WTC11 (cell line): ENCODE results near the gene RNF181. TPM values are rescaled to one million over a fixed set of nuclear protein-coding genes. Genes with fewer than 3 reads are reported as not detected.
"Not testable (repeated sequence)": the region's sequence is repeated elsewhere in the genome, so short reads cannot be mapped to it uniquely, and the experiment has no call there.

Source experiments
- ATAC-seq: fragments of 200-7000 bp; cut with Tn5 transposase; 2 replicates; pipeline ENCODE4 v1.10.0; 2021; ENCODE audit warnings: mild to moderate bottlenecking, moderate library complexity
- CTCF ChIA-PET: fragments of 300-600 bp; sonication (Branson Sonifier 250); formaldehyde crosslinking; loops from one replicate; lab custom pipeline; 2021; ENCODE audit warnings: antibody characterized with exemption; lab: Charles Lee
- POLR2A ChIA-PET: fragments of 350-600 bp; sonication (Branson Sonifier 250); formaldehyde crosslinking; loops from one replicate; lab custom pipeline; 2021; ENCODE audit warnings: antibody characterized with exemption; lab: Charles Lee
- DNase-seq: peaks from one replicate; pipeline ENCODE4 v3.0.0; 2021; ENCODE audit warnings: low spot score
- H3K27ac Mint-ChIP-seq: 2 replicates; pipeline ENCODE4 v1.8.0; 2021; ENCODE audit warnings: mixed read lengths
- H3K27me3 Mint-ChIP-seq: 2 replicates; pipeline ENCODE4 v1.8.0; 2021; ENCODE audit warnings: low read depth, mild to moderate bottlenecking, moderate library complexity, mixed read lengths
- H3K36me3 Mint-ChIP-seq: 2 replicates; pipeline ENCODE4 v1.8.0; 2021; ENCODE audit warnings: mixed read lengths
- H3K4me1 Mint-ChIP-seq: 2 replicates; pipeline ENCODE4 v1.8.0; 2022; ENCODE audit warnings: mixed read lengths
- H3K4me3 Mint-ChIP-seq: 2 replicates; pipeline ENCODE4 v1.8.0; 2021; ENCODE audit warnings: mild to moderate bottlenecking, moderate library complexity, mixed read lengths
- H3K9me3 Mint-ChIP-seq: 2 replicates; pipeline ENCODE4 v1.8.0; 2021; ENCODE audit warnings: mixed read lengths
- ARID4B ChIP-seq: sonication (generic); formaldehyde crosslinking; IDR thresholded peaks from 2 replicates; pipeline ENCODE4 v1.8.0; 2023; ENCODE audit warnings: missing genetic modification reagents, mild to moderate bottlenecking, borderline replicate concordance
- CDX4 ChIP-seq: fragments of 250-450 bp; sonication (Bioruptor Pico); IDR thresholded peaks from 2 replicates; pipeline ENCODE4 v1.9.0; 2021; ENCODE audit warnings: moderate library complexity, mild to moderate bottlenecking, inconsistent platforms, borderline replicate concordance
- GABPB1 ChIP-seq: sonication (generic); formaldehyde crosslinking; IDR thresholded peaks from 2 replicates; pipeline ENCODE4 v1.8.1; 2023; ENCODE audit warnings: mild to moderate bottlenecking, missing genetic modification reagents
- JAZF1 ChIP-seq: fragments of 250-450 bp; sonication (Bioruptor Pico); IDR thresholded peaks from 2 replicates; pipeline ENCODE4 v1.9.0; 2021; ENCODE audit warnings: moderate library complexity, mild to moderate bottlenecking, inconsistent platforms
- MLX ChIP-seq: sonication (generic); formaldehyde crosslinking; IDR thresholded peaks from 2 replicates; pipeline ENCODE4 v1.8.1; 2023; ENCODE audit warnings: mild to moderate bottlenecking, missing genetic modification reagents, moderate library complexity
- PREB ChIP-seq: sonication (generic); formaldehyde crosslinking; IDR thresholded peaks from 2 replicates; pipeline ENCODE4 v1.8.1; 2022; ENCODE audit warnings: mild to moderate bottlenecking, missing genetic modification reagents, moderate library complexity, borderline replicate concordance
- PRRX2 ChIP-seq: fragments of 250-450 bp; sonication (Bioruptor Pico); IDR thresholded peaks from 2 replicates; pipeline ENCODE4 v1.8.0; 2021; ENCODE audit warnings: mild to moderate bottlenecking
- TCF7 ChIP-seq: sonication (generic); formaldehyde crosslinking; IDR thresholded peaks from 2 replicates; pipeline ENCODE4 v1.8.0; 2022; ENCODE audit warnings: mild to moderate bottlenecking, low read depth, missing genetic modification reagents, moderate library complexity
- ZNF263 ChIP-seq: sonication (generic); formaldehyde crosslinking; IDR thresholded peaks from 2 replicates; pipeline ENCODE4 v1.8.1; 2022; ENCODE audit warnings: low read depth, mild to moderate bottlenecking, moderate library complexity, missing genetic modification reagents
- ZNF671 ChIP-seq: fragments of 250-450 bp; sonication (Bioruptor Pico); IDR thresholded peaks from 2 replicates; pipeline ENCODE4 v1.8.0; 2021; ENCODE audit warnings: mild to moderate bottlenecking
- total RNA-seq: library from RNA; stranded (reverse); gene quantifications from 3 replicates; pipeline ENCODE4 v1.2.3, GENCODE V29; 2021

Gene RNF181
- total RNA-seq, 1 experiment from 2014 or later: 95.4 TPM

- TF ChIP-seq ARID4B (CRISPR knock-in tag) (0 out of 2 replicates have a peak, but pooled peaks have one; percentile 17), CDX4 (CRISPR knock-in tag) (no peak), JAZF1 (no peak), ZNF671 (no peak)
Measured at GRCh38 chr2:85602476-85603234, 7.1 kb downstream of the RNF181 start, which contains the start of gene TMEM150A (continued).

GRCh38 chr2:85604133-85604444 is 8.5 kb downstream of the RNF181 start:
- peak; percentile 81 for TF ChIP-seq GABPB1 (CRISPR knock-in tag)
- peaks cover 15% of the 10 kb centered on the region for H3K36me3 Mint-ChIP-seq
- H3K4me3 Mint-ChIP-seq: peak overlapping the region; percentile 93
- POLR2A ChIA-PET: interaction anchor here (0.6 to 1.6 kb wide), 3 partner anchors 8 to 307 kb away, joined by 3 to 5 read pairs (median 4); partner anchors contain the start of genes C2orf68 and RNF181
- not testable (repeated sequence) for ATAC-seq, H3K27me3 Mint-ChIP-seq, H3K9me3 Mint-ChIP-seq, DNase-seq
- H3K27ac Mint-ChIP-seq: peak overlapping the region; percentile 72; the same call in 1 of the 2 replicates
- CTCF ChIA-PET: interaction anchor here (2.0 kb wide), 1 partner anchor 33 kb away, joined by 11 read pairs; no protein-coding TSS in a partner anchor
- peaks cover 18% of the 10 kb centered on the region for H3K4me1 Mint-ChIP-seq

GRCh38 chr2:85604568-85605339 is 9.2 kb downstream of the RNF181 start:
- no peak for DNase-seq
- H3K36me3 Mint-ChIP-seq: peaks cover 19% of the 10 kb centered on the region
- no peaks in the 10 kb centered on the region for H3K27me3 Mint-ChIP-seq
- peak overlapping the region; percentile 32 for H3K27ac Mint-ChIP-seq
- CTCF ChIA-PET: interaction anchor here (0.9 kb wide), 1 partner anchor 33 kb away, joined by 3 read pairs; no protein-coding TSS in a partner anchor
- H3K4me3 Mint-ChIP-seq: peak overlapping the region; percentile 14; the same call in 1 of the 2 replicates
- no peak for ATAC-seq
- H3K4me1 Mint-ChIP-seq: peaks cover 18% of the 10 kb centered on the region
- no peak for TF ChIP-seq PRRX2 (CRISPR knock-in tag)
- 0 out of 2 replicates have a peak, but pooled peaks have one; percentile 31 for TF ChIP-seq TCF7 (CRISPR knock-in tag)
- TF ChIP-seq PREB (CRISPR knock-in tag): no peak
- no peak for TF ChIP-seq MLX (CRISPR knock-in tag)
- TF ChIP-seq ZNF263: no peak
- POLR2A ChIA-PET: interaction anchor here (1.6 kb wide), 1 partner anchor 10 kb away, joined by 4 read pairs; the partner anchor contains the start of gene RNF181
- H3K9me3 Mint-ChIP-seq: no peaks in the 10 kb centered on the region
